Measurements from ENCODE around the gene PEMT. TPM values are rescaled to one million over a fixed set of nuclear protein-coding genes. Genes with fewer than 3 reads are reported as not detected.

The PEMT gene
- total RNA-seq, 2 donors from 2014 or later = 15.7 to 22.1 TPM

DNA sequence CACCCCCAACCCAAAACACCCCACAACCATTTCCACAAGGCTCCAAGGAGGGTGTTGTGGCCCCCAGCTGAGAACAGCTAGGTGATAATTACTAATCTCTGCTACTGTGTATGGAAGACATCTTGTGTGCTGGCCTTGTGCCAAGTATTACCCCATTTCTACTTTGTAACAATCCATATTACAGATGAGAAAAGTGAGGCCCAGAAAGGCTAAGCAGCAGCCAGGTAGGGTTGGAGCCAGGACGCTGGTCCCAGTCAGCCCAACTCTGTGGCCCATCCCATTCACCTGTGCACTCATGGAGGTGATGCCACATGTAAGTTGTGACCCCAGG, 12.4 kb upstream of the PEMT start:
- Histone ChIP-seq H3K9me3 (no peaks in the 10 kb centered on the region), H3K4me1 (ENCODE audit: control insufficient read depth in 1 of 2, low read depth in 2 of 2) (no peaks in the 10 kb centered on the region), H3K27me3 (replicated peaks; ENCODE audit: insufficient read depth) (no peaks in the 10 kb centered on the region), H3K4me3 (no peak overlapping the region), H3K36me3 (no peaks in the 10 kb centered on the region), H3K27ac (no peak overlapping the region)
- ATAC-seq (ENCODE audit: insufficient number of reproducible peaks, low FRiP score, low read depth) (no peak), DNase-seq (ENCODE audit: low spot score) (no peak)
- TF ChIP-seq, protein P1, sequence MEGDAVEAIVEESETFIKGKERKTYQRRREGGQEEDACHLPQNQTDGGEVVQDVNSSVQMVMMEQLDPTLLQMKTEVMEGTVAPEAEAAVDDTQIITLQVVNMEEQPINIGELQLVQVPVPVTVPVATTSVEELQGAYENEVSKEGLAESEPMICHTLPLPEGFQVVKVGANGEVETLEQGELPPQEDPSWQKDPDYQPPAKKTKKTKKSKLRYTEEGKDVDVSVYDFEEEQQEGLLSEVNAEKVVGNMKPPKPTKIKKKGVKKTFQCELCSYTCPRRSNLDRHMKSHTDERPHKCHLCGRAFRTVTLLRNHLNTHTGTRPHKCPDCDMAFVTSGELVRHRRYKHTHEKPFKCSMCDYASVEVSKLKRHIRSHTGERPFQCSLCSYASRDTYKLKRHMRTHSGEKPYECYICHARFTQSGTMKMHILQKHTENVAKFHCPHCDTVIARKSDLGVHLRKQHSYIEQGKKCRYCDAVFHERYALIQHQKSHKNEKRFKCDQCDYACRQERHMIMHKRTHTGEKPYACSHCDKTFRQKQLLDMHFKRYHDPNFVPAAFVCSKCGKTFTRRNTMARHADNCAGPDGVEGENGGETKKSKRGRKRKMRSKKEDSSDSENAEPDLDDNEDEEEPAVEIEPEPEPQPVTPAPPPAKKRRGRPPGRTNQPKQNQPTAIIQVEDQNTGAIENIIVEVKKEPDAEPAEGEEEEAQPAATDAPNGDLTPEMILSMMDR (IDR thresholded peaks at IDR 0.05) = no peak

DNA sequence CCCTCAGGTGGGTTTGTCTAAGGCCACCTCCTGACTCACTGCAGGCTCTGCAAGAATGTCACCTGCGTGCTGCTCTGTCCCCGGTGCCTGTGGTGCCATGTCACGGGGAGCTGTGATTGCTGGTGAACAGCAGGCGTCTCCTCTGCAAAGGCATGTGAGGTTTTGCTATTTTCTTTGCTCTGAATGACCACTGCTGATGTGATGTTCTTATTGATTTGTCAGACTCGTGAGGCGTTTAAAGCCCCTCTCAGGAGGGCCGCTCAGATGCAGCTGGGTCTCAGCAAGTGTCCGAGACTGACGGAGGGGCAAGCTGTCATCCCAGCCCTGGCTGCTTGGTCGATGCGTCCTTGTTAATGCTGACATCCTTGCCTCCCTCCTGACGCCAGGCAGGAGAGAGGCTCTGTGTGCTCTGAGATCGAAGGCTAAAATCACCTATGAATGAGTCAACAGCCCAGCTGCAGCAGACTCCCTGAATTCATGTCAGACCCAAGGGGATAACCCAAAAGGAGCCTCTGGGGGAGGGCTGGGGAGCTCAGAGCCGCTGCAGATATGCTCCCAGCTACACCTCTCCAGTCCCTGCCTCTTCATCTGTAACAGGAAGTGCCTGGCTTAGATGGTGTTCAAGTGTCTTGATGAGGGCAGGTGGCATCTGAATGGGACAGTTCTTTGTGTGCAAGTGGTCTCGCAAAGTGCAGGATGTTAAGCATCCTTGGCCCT, 11.8 kb upstream of the PEMT start:
- Histone ChIP-seq H3K27me3 (replicated peaks; ENCODE audit: insufficient read depth) (no peaks in the 10 kb centered on the region), H3K4me3 (no peak overlapping the region), H3K9me3 (no peaks in the 10 kb centered on the region), H3K27ac (no peak overlapping the region), H3K36me3 (no peaks in the 10 kb centered on the region), H3K4me1 (ENCODE audit: control insufficient read depth in 1 of 2, low read depth in 2 of 2) (no peaks in the 10 kb centered on the region)
- no peak for DNase-seq (ENCODE audit: low spot score)
- no peak for ATAC-seq (ENCODE audit: insufficient number of reproducible peaks, low FRiP score, low read depth)
- TF ChIP-seq, protein P1 (IDR thresholded peaks at IDR 0.05) = no peak

DNA sequence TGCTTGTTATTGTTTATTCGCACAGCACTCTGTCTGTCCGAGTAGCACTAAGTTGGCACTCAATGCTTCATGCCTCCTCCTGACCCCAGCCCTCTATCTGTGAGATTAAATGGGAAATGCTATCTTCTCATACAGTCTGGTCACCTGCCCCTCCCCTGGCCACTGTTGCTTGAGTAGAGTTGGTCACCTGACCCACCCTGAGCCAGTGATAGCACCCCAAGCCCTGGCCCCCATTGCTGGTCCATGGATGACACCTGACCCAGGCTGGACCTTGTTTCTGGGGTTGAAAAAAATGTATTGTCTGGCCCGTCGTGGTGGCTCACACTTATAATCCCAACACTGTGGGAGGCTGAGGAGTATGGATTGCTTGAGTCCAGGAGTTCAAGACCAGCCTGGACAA, 8.5 kb upstream of the PEMT start:
- Histone ChIP-seq H3K4me3 (no peak overlapping the region), H3K36me3 (no peaks in the 10 kb centered on the region), H3K9me3 (no peaks in the 10 kb centered on the region), H3K27ac (no peak overlapping the region), H3K27me3 (replicated peaks; ENCODE audit: insufficient read depth) (no peaks in the 10 kb centered on the region), H3K4me1 (ENCODE audit: control insufficient read depth in 1 of 2, low read depth in 2 of 2) (no peaks in the 10 kb centered on the region)
- no peak for DNase-seq (ENCODE audit: low spot score)
- TF ChIP-seq, protein P1 (IDR thresholded peaks at IDR 0.05) = no peak
- no peak for ATAC-seq (ENCODE audit: insufficient number of reproducible peaks, low FRiP score, low read depth)

DNA sequence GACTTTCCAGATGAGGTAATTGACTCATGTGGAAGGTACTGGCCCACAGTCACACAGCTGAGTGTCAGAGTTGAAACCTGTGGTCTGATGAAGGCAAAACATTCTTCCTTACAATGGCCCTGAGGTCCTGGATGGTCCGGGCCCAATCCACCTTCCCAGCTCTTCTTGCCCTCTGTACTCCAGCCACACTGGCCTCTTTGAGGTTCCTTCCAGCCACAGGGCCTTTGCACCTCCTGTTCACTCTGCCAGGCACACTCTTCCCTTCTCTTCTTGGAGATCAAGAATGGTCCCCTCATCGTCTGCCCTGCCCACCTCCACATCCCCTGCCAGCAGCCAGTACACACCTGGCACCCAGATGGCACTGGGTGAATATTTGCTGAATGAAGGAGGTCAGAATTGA, 6.5 kb upstream of the PEMT start:
- Histone ChIP-seq H3K27me3 (replicated peaks; ENCODE audit: insufficient read depth) (no peaks in the 10 kb centered on the region), H3K4me1 (ENCODE audit: control insufficient read depth in 1 of 2, low read depth in 2 of 2) (peaks cover 0 to 2% of the 10 kb centered on the region in 2 donors), H3K36me3 (no peaks in the 10 kb centered on the region), H3K4me3 (no peak overlapping the region), H3K9me3 (no peaks in the 10 kb centered on the region), H3K27ac (no peak overlapping the region)
- DNase-seq (ENCODE audit: low spot score) = no peak
- TF ChIP-seq, protein P1 (IDR thresholded peaks at IDR 0.05) = no peak
- no peak for ATAC-seq (ENCODE audit: insufficient number of reproducible peaks, low FRiP score, low read depth)

DNA sequence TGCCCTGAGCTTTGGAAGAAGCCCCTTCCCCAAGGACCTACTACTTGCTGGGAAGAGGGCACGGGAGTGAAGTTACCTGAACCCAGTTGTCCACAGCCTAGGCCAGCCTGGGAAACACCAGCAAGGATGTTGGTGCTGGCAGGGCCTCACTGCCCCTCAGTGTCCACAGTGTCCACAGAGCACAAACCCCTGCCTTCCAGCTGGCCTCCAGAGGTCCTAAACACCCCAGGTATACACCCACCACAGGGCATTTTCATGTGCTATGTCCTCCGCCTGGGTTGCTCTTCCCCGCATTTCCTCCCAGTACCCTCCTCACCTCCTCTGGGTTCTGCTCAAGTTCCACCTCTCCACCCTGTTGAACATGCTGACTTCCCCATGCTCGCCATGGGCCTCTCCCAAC, 4.2 kb upstream of the PEMT start:
- Histone ChIP-seq H3K36me3 (no peaks in the 10 kb centered on the region), H3K9me3 (no peaks in the 10 kb centered on the region), H3K4me1 (ENCODE audit: control insufficient read depth in 1 of 2, low read depth in 2 of 2) (peaks cover 8 to 15% of the 10 kb centered on the region in 2 donors), H3K4me3 (no peak overlapping the region), H3K27me3 (replicated peaks; ENCODE audit: insufficient read depth) (no peaks in the 10 kb centered on the region), H3K27ac (no peak overlapping the region)
- TF ChIP-seq, protein P1 (IDR thresholded peaks at IDR 0.05) = no peak
- no peak for ATAC-seq (ENCODE audit: insufficient number of reproducible peaks, low FRiP score, low read depth)
- no peak for DNase-seq (ENCODE audit: low spot score)
